Omental fat pad (tissue), 4 donors: ENCODE data around the gene USE1. TPM values are rescaled to one million over a fixed set of nuclear protein-coding genes. Genes with fewer than 3 reads are reported as not detected.

ENCODE experiments used
- ATAC-seq: fragments of 150-250 bp; one replicate; pipeline ENCODE4 v1.9.1; 2016; ENCODE audit warnings: mild to moderate bottlenecking, moderate library complexity; ENCODE audit not compliant: low FRiP score
- DNase-seq: peaks from one replicate; pipeline ENCODE4 v3.0.0-alpha.2; 2019; ENCODE audit warnings: low spot score
- CTCF ChIP-seq, 3 donors: fragments of 450-650 bp; IDR thresholded peaks; one replicate each; pipeline ENCODE4 v1.5.1; 2016 to 2017; ENCODE audit warnings: antibody characterized with exemption in 3 of 3, mild to moderate bottlenecking in 3 of 3, moderate library complexity in 2 of 3
- total RNA-seq, 4 donors: library from RNA; depleted of rRNA; stranded (reverse); fragments of >200 nt; gene quantifications; one replicate each; pipeline ENCODE4 v1.1.0, GENCODE V29; 2016

USE1 gene
- total RNA-seq, 4 donors from 2014 or later: 14.5 to 22.3 (median 20.7) TPM

- no peak for TF ChIP-seq CTCF (IDR thresholded peaks at IDR 0.05)
- no peak for ATAC-seq
Measured at GRCh38 chr19:17213334-17213733, 1.8 kb upstream of the USE1 start.

GRCh38 chr19:17214508-17215126 is 540 bp upstream of the USE1 start:
- no peak for TF ChIP-seq CTCF (IDR thresholded peaks at IDR 0.05)
- no peak for ATAC-seq
- no peak for DNase-seq

More at GRCh38 chr19:17213334-17213733, 1.8 kb upstream of the USE1 start:
- no peak for DNase-seq

- TF ChIP-seq CTCF (IDR thresholded peaks at IDR 0.05): no peak
- DNase-seq: no peak
- no peak for ATAC-seq
Measured at GRCh38 chr19:17216058-17216670, 1.0 kb downstream of the USE1 start.

GRCh38 chr19:17219286-17219685 is 4.1 kb downstream of the USE1 start:
- TF ChIP-seq CTCF (IDR thresholded peaks at IDR 0.05): no peak
- no peak for ATAC-seq

GRCh38 chr19:17220207-17220758 is 5.1 kb downstream of the USE1 start:
- DNase-seq (no peak), ATAC-seq (peak; percentile 41)
- TF ChIP-seq CTCF (IDR thresholded peaks at IDR 0.05): no peak

More at GRCh38 chr19:17219286-17219685, 4.1 kb downstream of the USE1 start:
- no peak for DNase-seq

- TF ChIP-seq CTCF (IDR thresholded peaks at IDR 0.05): no peak
- ATAC-seq: no peak
- no peak for DNase-seq
Measured at GRCh38 chr19:17225053-17225452, 9.9 kb downstream of the USE1 start.
